Measurements from ENCODE around the gene DMXL2. TPM values are rescaled to one million over a fixed set of nuclear protein-coding genes. Genes with fewer than 3 reads are reported as not detected.

DMXL2 gene
- total RNA-seq, 1 donor from 2014 or later: 2.4 TPM

- peaks cover 15% of the 10 kb centered on the region for H3K27me3 Mint-ChIP-seq (ENCODE audit: insufficient read depth)
- intact Hi-C loops (cut with micrococcal nuclease): no loop called here
- H3K4me3 Mint-ChIP-seq: no peak overlapping the region
- H3K36me3 Mint-ChIP-seq (ENCODE audit: low read depth): no peaks in the 10 kb centered on the region
- no peaks in the 10 kb centered on the region for H3K4me1 Mint-ChIP-seq (ENCODE audit: low read depth)
- DNase-seq (ENCODE audit: low spot score): no peak
- no peaks in the 10 kb centered on the region for H3K9me3 Mint-ChIP-seq
- no peak overlapping the region for H3K27ac Mint-ChIP-seq
Measured at GRCh38 chr15:51401051-51401780, 221.4 kb downstream of the DMXL2 start.

DNA sequence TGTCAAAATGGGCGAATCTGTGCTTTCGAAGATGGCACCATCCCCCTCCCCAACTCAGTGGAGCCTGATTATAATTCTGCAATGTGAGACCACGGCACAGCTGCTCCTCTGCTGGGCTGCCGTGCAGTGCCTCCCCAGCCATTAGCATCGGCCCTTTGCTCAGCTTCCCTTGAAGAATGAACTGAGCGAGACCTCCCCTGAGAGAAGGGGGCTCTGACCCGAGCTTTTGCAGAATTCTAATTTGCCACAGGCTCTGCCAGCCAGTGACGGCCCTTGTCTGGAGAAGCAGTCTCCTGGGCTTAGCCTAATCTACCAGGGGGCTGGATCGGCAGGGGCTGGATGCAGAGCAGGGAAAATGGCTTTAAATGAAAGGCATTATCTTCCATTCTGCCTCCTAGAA is 223.9 kb downstream of the DMXL2 start:
- intact Hi-C loops (cut with micrococcal nuclease): no loop called here
- H3K27me3 Mint-ChIP-seq (ENCODE audit: insufficient read depth): peaks cover 10% of the 10 kb centered on the region
- H3K36me3 Mint-ChIP-seq (ENCODE audit: low read depth): no peaks in the 10 kb centered on the region
- no peaks in the 10 kb centered on the region for H3K4me1 Mint-ChIP-seq (ENCODE audit: low read depth)
- DNase-seq (ENCODE audit: low spot score): no peak
- H3K27ac Mint-ChIP-seq: no peak overlapping the region
- H3K9me3 Mint-ChIP-seq: no peaks in the 10 kb centered on the region
- H3K4me3 Mint-ChIP-seq: no peak overlapping the region

Other genes with a start within 250 kb of the DMXL2 start
- not detected in 2 replicates for gene SCG3, start 58.7 kb upstream of the DMXL2 start, total RNA-seq
- 16.0 and 16.5 TPM in 2 replicates for gene LYSMD2, start 114.9 kb upstream of the DMXL2 start, total RNA-seq
- 4.1 and 4.5 TPM in 2 replicates for gene TMOD2, start 128.8 kb upstream of the DMXL2 start, total RNA-seq
- gene TMOD3, start 206.9 kb upstream of the DMXL2 start, total RNA-seq: 59.2 and 60.2 TPM in 2 replicates